OCI-LY7 (cell line): Measurements from ENCODE around the gene AFF3. TPM values are rescaled to one million over a fixed set of nuclear protein-coding genes. Genes with fewer than 3 reads are reported as not detected.

Experiments
- BruUV-seq: library from RNA; stranded (reverse); fragments of 400-500 nt; replicated peaks from 2 replicates; lab custom pipeline; 2021; lab: Mats Ljungman, UMichigan
- CTCF ChIA-PET: fragments of 300-600 bp; sonication (Branson Sonifier 250); formaldehyde crosslinking; loops from one replicate; lab custom pipeline; 2022; ENCODE audit warnings: antibody characterized with exemption; ENCODE audit not compliant: unreplicated experiment; lab: Charles Lee
- POLR2A ChIA-PET: fragments of 300-600 bp; sonication (Branson Sonifier 250); formaldehyde crosslinking; loops from one replicate; lab custom pipeline; 2022; ENCODE audit warnings: antibody characterized with exemption; lab: Charles Lee
- DNase-seq: peaks from one replicate; pipeline ENCODE4 v3.0.0-alpha.2; 2015; ENCODE audit warnings: low spot score
- H2AFZ ChIP-seq: fragments of 200-600 bp; sonication (generic), shearing (Covaris generic); 2 replicates; pipeline ENCODE4 v1.6.1; 2014; ENCODE audit warnings: mild to moderate bottlenecking, antibody characterized with exemption, low read length, moderate library complexity
- H3K27ac ChIP-seq: fragments of 200-600 bp; sonication (generic); 2 replicates; pipeline ENCODE4 v1.5.1; 2014; ENCODE audit warnings: mixed run types, low read depth, mild to moderate bottlenecking, moderate library complexity, low read length, inconsistent platforms; ENCODE audit not compliant: poor library complexity, severe bottlenecking
- H3K36me3 ChIP-seq: fragments of 200-600 bp; sonication (generic); 2 replicates; pipeline ENCODE4 v1.6.1; 2014; ENCODE audit warnings: mild to moderate bottlenecking, antibody characterized with exemption, low read length, moderate library complexity, mixed read lengths; ENCODE audit not compliant: insufficient read depth
- H3K4me1 ChIP-seq: fragments of 200-600 bp; sonication (generic); 2 replicates; pipeline ENCODE4 v1.5.1; 2014; ENCODE audit warnings: mild to moderate bottlenecking, low read length; ENCODE audit not compliant: insufficient read depth, poor library complexity, severe bottlenecking
- H3K4me2 ChIP-seq: fragments of 200-600 bp; sonication (generic); 2 replicates; pipeline ENCODE4 v1.6.1; 2014; ENCODE audit warnings: mild to moderate bottlenecking, low read length
- H3K4me3 ChIP-seq: fragments of 200-600 bp; sonication (generic); 2 replicates; pipeline ENCODE4 v1.5.1; 2014; ENCODE audit warnings: mild to moderate bottlenecking, low read depth, low read length; ENCODE audit not compliant: poor library complexity, severe bottlenecking
- H3K79me2 ChIP-seq: fragments of 200-600 bp; sonication (generic); 2 replicates; pipeline ENCODE4 v1.6.1; 2016; ENCODE audit warnings: low read depth, mild to moderate bottlenecking, low read length, moderate library complexity, mixed read lengths; ENCODE audit not compliant: insufficient read depth
- H3K9me2 ChIP-seq: fragments of 200-600 bp; sonication (generic); 2 replicates; pipeline ENCODE4 v1.6.1; 2016; ENCODE audit warnings: mild to moderate bottlenecking, low read length, mixed read lengths; ENCODE audit not compliant: insufficient read depth
- H3K9me3 ChIP-seq: fragments of 200-600 bp; sonication (generic); 2 replicates; pipeline ENCODE4 v1.6.1; 2014; ENCODE audit warnings: mild to moderate bottlenecking, mixed run types, low read length, mixed read lengths
- H4K20me1 ChIP-seq: fragments of 200-600 bp; sonication (generic); 2 replicates; pipeline ENCODE4 v1.6.1; 2014; ENCODE audit warnings: mild to moderate bottlenecking, antibody characterized with exemption, low read length, moderate library complexity, mixed read lengths; ENCODE audit not compliant: insufficient read depth
- CTCF ChIP-seq: fragments of 200-600 bp; sonication (generic); conservative IDR thresholded peaks from 2 replicates; pipeline ENCODE4 v1.5.1; 2014; ENCODE audit warnings: mild to moderate bottlenecking, antibody characterized with exemption, low read length, moderate library complexity, mixed read lengths
- EZH2phosphoT487 ChIP-seq: fragments of 200-600 bp; sonication (generic); IDR thresholded peaks from 2 replicates; pipeline ENCODE4 v1.6.1; 2018; ENCODE audit warnings: low read depth, borderline replicate concordance, mild to moderate bottlenecking, mixed run types, antibody characterized with exemption, low read length, moderate library complexity, mixed read lengths
- intact Hi-C: fragments of 100-400 bp; cut with micrococcal nuclease; formaldehyde crosslinking; loops from one replicate; pipeline ENCODE4 v1.10.0; 2022; ENCODE audit not compliant: unreplicated experiment
- total RNA-seq, 2 experiments: library from RNA; depleted of rRNA in 1 of 2; stranded (reverse); fragments of >200 nt in 1 of 2; shearing (Covaris generic) in 1 of 2; gene quantifications; 2 replicates each; pipeline ENCODE4 v1.2.3, GENCODE V29; 2014 to 2022

The AFF3 gene
- total RNA-seq, 2 experiments from 2014 or later = 131 to 133 TPM

GRCh38 chr2:99621774-99622173 lies 520.6 kb downstream of the AFF3 start:
- Histone ChIP-seq H3K4me3 (no peak overlapping the region), H2AFZ (no peak overlapping the region), H3K4me1 (peaks cover 12% of the 10 kb centered on the region), H3K4me2 (no peak overlapping the region), H4K20me1 (no peaks in the 10 kb centered on the region), H3K79me2 (no peaks in the 10 kb centered on the region), H3K36me3 (0 out of 2 replicates have a peak, but pooled peaks cover 4% of the 10 kb centered on the region), H3K9me3 (no peaks in the 10 kb centered on the region), H3K9me2 (no peaks in the 10 kb centered on the region), H3K27ac (no peak overlapping the region)
- no TSS peak for BruUV-seq
- intact Hi-C loops = no loop called here
- ChIA-PET CTCF (no interaction called here), POLR2A (interaction anchor here (0.6 kb wide), 1 partner anchor 12 kb away, joined by 3 read pairs; no protein-coding TSS in a partner anchor)
- TF ChIP-seq EZH2phosphoT487 (no peak), CTCF (no peak)
- no peak for DNase-seq

- 0 out of 2 replicates have a peak, but pooled peaks cover 4% of the 10 kb centered on the region for H3K36me3 ChIP-seq
- intact Hi-C loops = no loop called here
Measured at GRCh38 chr2:99621106-99621505, 521.3 kb downstream of the AFF3 start.

More at GRCh38 chr2:99621106-99621505, 521.3 kb downstream of the AFF3 start:
- Histone ChIP-seq H3K4me2 (no peak overlapping the region), H3K27ac (no peak overlapping the region), H3K79me2 (no peaks in the 10 kb centered on the region), H3K9me3 (no peaks in the 10 kb centered on the region), H2AFZ (no peak overlapping the region), H3K4me3 (no peak overlapping the region), H3K9me2 (no peaks in the 10 kb centered on the region), H3K4me1 (peaks cover 12% of the 10 kb centered on the region), H4K20me1 (no peaks in the 10 kb centered on the region)
- POLR2A ChIA-PET = interaction anchor here (1.5 kb wide), 1 partner anchor 8 kb away, joined by 4 read pairs; no protein-coding TSS in a partner anchor
- DNase-seq = no peak
- CTCF ChIA-PET = no interaction called here
- TF ChIP-seq CTCF (no peak), EZH2phosphoT487 (no peak)
- no TSS peak for BruUV-seq
